Activated naive CD4-positive, alpha-beta T cell treated with anti-CD3 and anti-CD28 coated beads, Interleukin-2, amount 10 ng/mL, durations not matched to agents 7 days and 5 days (primary cell): ENCODE measurements around the gene RASD2.

Experiments used
- CTCF ChIA-PET: fragments of 350-600 bp; sonication (Branson Sonifier 250); formaldehyde crosslinking; loops from one replicate; lab custom pipeline; 2021; ENCODE audit warnings: antibody characterized with exemption; lab: Charles Lee
- DNase-seq: peaks from one replicate; pipeline ENCODE4 v3.0.0-alpha.2; 2020
- H3K27ac Mint-ChIP-seq: one replicate; pipeline ENCODE4 v1.8.0; 2021; ENCODE audit warnings: mild to moderate bottlenecking, moderate library complexity, mixed read lengths
- H3K27me3 Mint-ChIP-seq: one replicate; pipeline ENCODE4 v1.8.0; 2021; ENCODE audit warnings: mild to moderate bottlenecking, mixed read lengths
- H3K36me3 Mint-ChIP-seq: one replicate; pipeline ENCODE4 v1.8.0; 2021; ENCODE audit warnings: mixed read lengths
- H3K4me1 Mint-ChIP-seq: one replicate; pipeline ENCODE4 v1.8.0; 2021; ENCODE audit warnings: mixed read lengths
- H3K4me3 Mint-ChIP-seq: one replicate; pipeline ENCODE4 v1.8.0; 2021; ENCODE audit warnings: mild to moderate bottlenecking, moderate library complexity, mixed read lengths
- H3K9me3 Mint-ChIP-seq: one replicate; pipeline ENCODE4 v1.8.0; 2021; ENCODE audit warnings: mixed read lengths

RASD2 gene

DNA sequence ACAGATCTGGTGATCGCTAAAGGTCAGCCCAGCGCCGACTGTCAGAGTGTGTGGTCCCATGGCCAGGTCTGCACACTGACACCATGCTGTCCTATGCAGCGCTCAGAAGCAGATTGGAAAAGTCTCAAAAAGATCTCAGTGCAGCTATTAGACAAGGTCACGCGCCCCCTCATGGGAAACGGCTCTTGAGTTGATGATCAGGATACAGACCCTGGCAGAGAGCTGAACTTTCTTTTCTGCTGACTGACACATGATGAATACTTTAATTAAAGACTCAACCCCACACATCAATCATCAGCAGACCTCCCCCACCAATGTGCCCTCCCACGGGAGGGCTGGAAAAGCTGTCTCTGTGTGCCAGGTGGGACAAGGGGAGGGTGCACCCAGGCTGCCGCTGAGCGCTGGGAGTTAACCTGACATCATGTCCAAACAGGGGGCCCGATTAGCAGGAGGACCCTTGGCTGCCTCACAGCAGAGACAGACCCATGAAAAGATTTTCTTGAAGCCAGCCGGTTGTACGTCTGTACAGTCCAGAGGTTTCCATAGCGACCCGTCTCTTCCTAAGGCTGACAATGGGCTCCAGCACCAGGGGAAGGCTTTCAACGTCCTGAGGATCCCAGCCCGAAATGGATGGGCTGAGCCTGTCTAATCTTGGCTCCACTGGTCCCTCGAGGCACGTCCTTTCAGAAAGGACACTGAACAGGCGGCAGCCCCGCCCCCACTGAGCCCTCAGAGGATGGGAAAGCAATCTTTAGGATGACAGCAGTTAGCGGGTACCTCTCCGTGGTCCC lies 26.9 kb downstream of the RASD2 start:
- peaks cover 7% of the 10 kb centered on the region for H3K27me3 Mint-ChIP-seq
- no peaks in the 10 kb centered on the region for H3K36me3 Mint-ChIP-seq
- no peak overlapping the region for H3K4me3 Mint-ChIP-seq
- H3K27ac Mint-ChIP-seq, result no peak overlapping the region
- CTCF ChIA-PET, result no interaction called here
- no peak for DNase-seq
- no peaks in the 10 kb centered on the region for H3K4me1 Mint-ChIP-seq
- no peaks in the 10 kb centered on the region for H3K9me3 Mint-ChIP-seq

DNA sequence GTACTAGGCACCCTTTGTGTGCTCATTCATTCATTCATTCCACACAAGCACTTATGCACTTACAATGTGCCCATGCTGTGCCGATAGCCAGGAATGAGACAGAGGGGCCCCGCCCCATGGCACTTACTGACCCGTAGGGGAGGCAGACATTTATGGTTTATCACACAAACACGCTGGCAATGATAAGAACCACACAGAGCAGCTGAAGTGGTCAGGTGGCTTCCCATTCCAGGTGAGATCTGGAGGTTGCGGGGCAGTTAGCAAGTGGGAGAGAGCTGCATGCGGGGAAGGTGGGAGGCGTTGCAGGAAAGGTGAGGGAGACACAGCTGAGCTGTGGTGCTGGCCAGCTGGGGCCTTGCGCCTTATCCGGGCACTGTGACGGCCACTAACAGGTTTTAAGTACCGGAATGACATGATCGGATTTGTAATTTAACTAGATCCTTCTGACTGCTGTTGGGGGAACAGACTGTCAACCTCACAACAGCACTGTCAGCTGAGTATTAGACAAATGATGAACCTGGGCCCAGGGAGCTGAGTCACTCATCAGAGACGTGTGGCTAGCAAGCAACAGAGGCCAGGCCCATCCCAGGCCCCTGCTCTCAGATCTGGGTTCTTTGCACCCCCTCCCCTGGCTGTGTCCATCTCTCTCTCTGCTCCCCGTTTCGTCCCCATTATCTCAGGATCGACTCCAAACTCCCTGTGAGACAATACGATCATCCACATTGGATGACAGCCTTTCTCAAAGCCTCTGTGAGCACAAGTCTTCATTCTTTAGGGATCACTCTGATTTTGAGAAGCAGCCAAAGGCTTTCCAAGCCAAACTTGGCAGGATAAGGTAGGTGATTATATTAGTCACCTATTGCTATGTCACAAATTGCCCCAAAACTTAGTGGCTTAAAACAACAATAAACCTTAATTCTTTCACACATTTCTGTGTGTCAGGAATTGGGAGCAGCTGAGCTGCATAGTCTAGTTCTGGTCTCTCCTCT lies 28.4 kb downstream of the RASD2 start:
- no peaks in the 10 kb centered on the region for H3K4me1 Mint-ChIP-seq
- no peaks in the 10 kb centered on the region for H3K36me3 Mint-ChIP-seq
- no peak overlapping the region for H3K27ac Mint-ChIP-seq
- DNase-seq, result no peak
- H3K9me3 Mint-ChIP-seq, result no peaks in the 10 kb centered on the region
- H3K27me3 Mint-ChIP-seq, result peaks cover 5% of the 10 kb centered on the region
- CTCF ChIA-PET, result no interaction called here
- H3K4me3 Mint-ChIP-seq, result no peak overlapping the region

DNA sequence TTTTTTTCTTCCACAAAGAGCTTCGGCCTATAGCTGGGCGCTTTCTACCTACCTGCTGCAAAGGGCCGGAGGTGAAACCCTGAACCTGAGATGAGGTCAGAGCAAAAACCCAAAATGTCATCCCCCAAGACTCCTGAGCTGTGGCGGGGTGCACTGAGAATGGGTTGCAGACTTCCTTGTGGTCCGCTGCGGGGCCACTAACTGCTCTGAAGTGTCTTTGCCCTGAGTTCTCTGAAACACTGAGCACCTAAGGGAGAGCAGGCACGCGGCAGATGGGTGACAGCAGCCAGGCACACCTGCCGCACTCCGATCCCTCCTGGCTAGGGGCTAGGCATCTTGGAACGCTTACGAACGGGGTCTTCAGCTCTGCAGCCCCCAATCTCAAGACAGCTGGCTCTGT lies 29.3 kb downstream of the RASD2 start:
- DNase-seq, result no peak
- Mint-ChIP-seq H3K36me3 (no peaks in the 10 kb centered on the region), H3K4me3 (no peak overlapping the region), H3K4me1 (no peaks in the 10 kb centered on the region), H3K9me3 (no peaks in the 10 kb centered on the region), H3K27me3 (peaks cover 13% of the 10 kb centered on the region), H3K27ac (no peak overlapping the region)
- CTCF ChIA-PET, result no interaction called here

GRCh38 chr22:35570686-35571194 lies 30.1 kb downstream of the RASD2 start:
- CTCF ChIA-PET, result no interaction called here
- no peaks in the 10 kb centered on the region for H3K36me3 Mint-ChIP-seq
- peaks cover 21% of the 10 kb centered on the region for H3K27me3 Mint-ChIP-seq
- H3K4me3 Mint-ChIP-seq, result no peak overlapping the region
- DNase-seq, result no peak
- no peaks in the 10 kb centered on the region for H3K9me3 Mint-ChIP-seq
- no peaks in the 10 kb centered on the region for H3K4me1 Mint-ChIP-seq
- H3K27ac Mint-ChIP-seq, result no peak overlapping the region

GRCh38 chr22:35572556-35572955 lies 31.9 kb downstream of the RASD2 start:
- no peaks in the 10 kb centered on the region for H3K4me1 Mint-ChIP-seq
- no peak overlapping the region for H3K27ac Mint-ChIP-seq
- no peak for DNase-seq
- CTCF ChIA-PET, result interaction anchor here (1.0 kb wide), 1 partner anchor 8 kb away, joined by 3 read pairs; no protein-coding TSS in a partner anchor
- H3K27me3 Mint-ChIP-seq, result peaks cover 32% of the 10 kb centered on the region
- no peaks in the 10 kb centered on the region for H3K36me3 Mint-ChIP-seq
- no peak overlapping the region for H3K4me3 Mint-ChIP-seq
- no peaks in the 10 kb centered on the region for H3K9me3 Mint-ChIP-seq

GRCh38 chr22:35575116-35575748 lies 34.6 kb downstream of the RASD2 start:
- H3K4me3 Mint-ChIP-seq, result no peak overlapping the region
- no peaks in the 10 kb centered on the region for H3K36me3 Mint-ChIP-seq
- H3K27me3 Mint-ChIP-seq, result peaks cover 32% of the 10 kb centered on the region
- DNase-seq, result peak; percentile 24
- H3K4me1 Mint-ChIP-seq, result no peaks in the 10 kb centered on the region
- H3K27ac Mint-ChIP-seq, result no peak overlapping the region
- CTCF ChIA-PET, result interaction anchor here (1.4 to 1.5 kb wide), 2 partner anchors 145 to 224 kb away, joined by 3 read pairs; no protein-coding TSS in a partner anchor
- H3K9me3 Mint-ChIP-seq, result no peaks in the 10 kb centered on the region

DNA sequence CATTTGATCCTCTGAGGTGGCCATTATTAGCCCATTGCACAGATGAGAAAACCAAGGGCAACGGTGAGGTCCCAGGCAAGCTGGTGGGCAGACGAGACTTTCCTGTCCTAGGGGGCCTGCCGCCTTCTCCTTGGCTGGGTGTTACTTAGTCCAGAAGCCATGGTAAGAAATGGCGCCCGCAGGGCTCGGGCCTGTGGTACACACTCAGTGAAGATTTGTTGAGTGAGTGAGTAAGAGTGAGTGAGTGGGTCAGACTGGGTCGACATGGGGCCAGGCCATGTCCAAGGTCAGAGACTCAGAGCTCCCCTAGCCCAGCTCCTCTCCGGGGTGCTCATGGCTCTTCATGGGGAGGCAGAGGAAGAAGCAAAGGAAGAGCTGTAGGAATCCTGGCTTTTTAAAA lies 36.0 kb downstream of the RASD2 start:
- Mint-ChIP-seq H3K27me3 (peaks cover 32% of the 10 kb centered on the region), H3K36me3 (no peaks in the 10 kb centered on the region), H3K4me3 (no peak overlapping the region), H3K4me1 (no peaks in the 10 kb centered on the region), H3K27ac (no peak overlapping the region), H3K9me3 (no peaks in the 10 kb centered on the region)
- DNase-seq, result no peak
- CTCF ChIA-PET, result no interaction called here

DNA sequence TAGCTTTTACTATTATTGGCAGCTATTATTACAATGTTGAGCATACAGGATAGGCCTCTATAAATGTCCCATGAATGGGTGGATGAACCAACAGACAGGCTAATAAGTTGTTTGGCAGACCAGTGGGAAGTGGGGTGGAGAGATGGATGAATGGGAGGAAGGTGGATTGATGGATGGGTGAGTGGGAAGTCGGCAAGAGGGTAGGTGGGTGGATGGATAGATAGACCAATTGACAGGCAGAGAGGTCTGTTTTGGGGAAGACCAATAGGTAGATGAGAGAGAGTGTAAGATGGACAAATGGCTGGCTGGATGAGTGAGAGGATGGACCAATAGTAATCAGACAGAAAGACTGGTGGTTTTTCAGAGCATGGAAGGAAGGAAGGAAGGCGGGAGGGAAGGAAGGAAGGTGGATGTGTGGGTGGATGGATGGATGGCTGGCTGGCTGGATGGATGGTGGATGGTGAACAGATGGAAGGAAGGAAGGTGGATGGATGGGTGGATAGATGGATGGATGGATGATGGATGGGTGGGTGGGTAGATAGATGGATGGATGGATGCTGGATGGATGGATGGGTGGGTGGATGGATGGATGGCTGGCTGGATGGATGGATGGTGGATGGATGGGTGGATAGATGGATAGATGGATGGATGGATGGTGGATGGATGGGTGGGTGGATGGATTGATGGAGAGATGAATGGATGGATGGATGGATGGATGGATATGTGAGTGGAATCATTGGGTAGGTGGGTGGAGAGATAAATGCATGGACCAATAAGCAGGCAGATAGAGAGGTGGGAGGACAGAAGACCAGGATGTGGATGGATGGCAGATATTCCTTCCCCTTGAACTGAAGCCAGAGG lies 37.4 kb downstream of the RASD2 start:
- Mint-ChIP-seq H3K36me3 (no peaks in the 10 kb centered on the region), H3K27me3 (peaks cover 33% of the 10 kb centered on the region), H3K4me1 (no peaks in the 10 kb centered on the region), H3K9me3 (no peaks in the 10 kb centered on the region), H3K27ac (no peak overlapping the region), H3K4me3 (no peak overlapping the region)
- no peak for DNase-seq
- CTCF ChIA-PET, result no interaction called here

DNA sequence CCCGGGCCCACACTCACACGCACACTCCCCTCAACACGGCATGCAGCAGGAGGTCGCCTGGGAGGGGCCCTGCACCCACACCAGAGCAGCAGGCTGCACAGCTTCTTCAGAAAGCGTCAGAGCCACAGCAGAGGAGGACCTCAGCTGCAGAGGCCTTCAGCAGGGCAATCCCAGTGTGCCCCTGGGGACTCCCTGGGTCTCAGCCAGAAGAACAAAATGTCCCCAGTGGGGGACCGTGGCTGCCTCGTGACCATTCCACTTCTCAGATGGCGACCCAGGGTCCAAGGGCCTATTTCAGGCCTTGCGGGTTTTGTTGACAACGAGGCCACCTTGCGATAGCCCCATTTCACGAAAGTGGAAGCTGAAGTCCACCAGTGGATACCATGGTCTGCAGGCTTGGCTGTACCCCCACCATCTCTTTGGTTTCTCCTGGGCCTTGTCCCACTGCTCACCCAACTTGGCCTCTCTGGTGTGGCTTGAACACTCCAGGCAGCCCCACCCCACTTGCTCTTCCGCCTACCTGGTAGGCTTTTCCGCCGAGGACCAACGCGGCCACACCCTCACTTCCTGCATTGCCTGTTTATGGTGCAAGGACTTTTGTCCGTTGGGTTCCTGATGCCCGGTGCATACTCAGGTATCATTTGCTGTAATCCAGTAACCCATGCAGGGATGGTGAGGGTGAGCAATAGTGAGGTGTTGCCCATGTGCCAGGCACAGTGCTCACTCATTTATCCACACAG lies 38.4 kb downstream of the RASD2 start:
- H3K27ac Mint-ChIP-seq, result no peak overlapping the region
- no peaks in the 10 kb centered on the region for H3K4me1 Mint-ChIP-seq
- DNase-seq, result no peak
- peaks cover 33% of the 10 kb centered on the region for H3K27me3 Mint-ChIP-seq
- no peaks in the 10 kb centered on the region for H3K36me3 Mint-ChIP-seq
- no peaks in the 10 kb centered on the region for H3K9me3 Mint-ChIP-seq
- no peak overlapping the region for H3K4me3 Mint-ChIP-seq
- CTCF ChIA-PET, result no interaction called here

DNA sequence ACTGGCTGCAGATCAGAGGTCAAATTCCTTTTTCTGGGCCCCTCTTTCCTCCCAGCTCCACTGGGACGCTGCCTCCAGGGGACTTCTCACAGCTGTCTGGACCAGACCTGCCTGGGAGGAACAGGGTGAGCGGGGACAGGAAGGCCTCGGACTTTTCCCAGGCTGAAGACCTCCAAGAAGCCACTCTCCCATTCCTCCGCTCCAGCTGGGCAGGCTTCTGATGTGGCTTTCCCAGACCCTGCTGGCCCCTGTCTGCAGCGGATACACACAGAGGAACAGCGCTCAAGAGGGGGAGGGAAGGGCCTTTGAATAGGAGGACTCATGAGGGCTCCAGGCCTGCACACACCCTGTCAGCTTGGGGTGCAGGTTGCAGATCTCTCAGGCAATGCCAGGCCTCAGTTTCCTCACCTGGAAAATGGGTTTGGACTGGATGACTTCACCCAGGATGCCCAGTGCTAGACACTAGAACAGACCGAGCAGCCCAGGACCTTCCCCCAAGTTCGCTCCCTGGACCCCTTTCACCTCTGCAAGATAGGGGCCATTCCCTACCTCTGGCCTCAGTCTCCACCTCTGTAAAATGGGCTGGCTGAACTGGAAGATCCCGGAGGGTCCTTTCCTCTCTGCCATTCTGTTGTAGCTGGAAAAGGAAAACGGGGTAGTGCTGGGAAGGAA lies 39.9 kb downstream of the RASD2 start:
- Mint-ChIP-seq H3K27me3 (peaks cover 20% of the 10 kb centered on the region), H3K27ac (no peak overlapping the region), H3K36me3 (no peaks in the 10 kb centered on the region), H3K4me1 (no peaks in the 10 kb centered on the region), H3K4me3 (no peak overlapping the region), H3K9me3 (no peaks in the 10 kb centered on the region)
- DNase-seq, result no peak
- CTCF ChIA-PET, result interaction anchor here (4.0 to 4.1 kb wide), 2 partner anchors 149 to 230 kb away, joined by 19 to 23 read pairs; no protein-coding TSS in a partner anchor

DNA sequence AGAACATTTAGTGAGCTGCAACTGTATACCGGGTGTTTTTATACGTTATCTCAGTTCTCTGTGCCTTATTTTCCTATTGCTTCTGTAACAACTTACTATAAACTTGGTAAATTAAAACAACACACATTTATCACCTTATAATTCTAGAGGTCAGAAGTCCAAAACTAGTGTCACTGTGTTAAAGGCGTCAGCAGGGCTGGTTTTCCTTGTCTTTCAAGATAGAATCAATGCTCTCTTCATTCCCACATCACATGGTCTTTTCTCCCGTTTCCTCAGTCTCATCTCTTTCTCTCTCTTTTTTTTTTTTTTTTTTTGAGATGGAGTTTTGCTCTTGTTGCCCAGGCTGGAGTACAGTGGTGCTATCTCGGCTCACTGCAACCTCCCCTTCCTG lies 40.4 kb downstream of the RASD2 start:
- Mint-ChIP-seq H3K9me3 (no peaks in the 10 kb centered on the region), H3K4me1 (no peaks in the 10 kb centered on the region), H3K4me3 (no peak overlapping the region), H3K27ac (no peak overlapping the region), H3K27me3 (peaks cover 14% of the 10 kb centered on the region), H3K36me3 (no peaks in the 10 kb centered on the region)
- DNase-seq, result no peak
- CTCF ChIA-PET, result interaction anchor here (4.0 to 4.1 kb wide), 2 partner anchors 150 to 231 kb away, joined by 19 to 23 read pairs; no protein-coding TSS in a partner anchor

- no peak overlapping the region for H3K4me3 Mint-ChIP-seq
- no peak for DNase-seq
- no peaks in the 10 kb centered on the region for H3K9me3 Mint-ChIP-seq
- no peak overlapping the region for H3K27ac Mint-ChIP-seq
- H3K27me3 Mint-ChIP-seq, result peaks cover 6% of the 10 kb centered on the region
- CTCF ChIA-PET, result interaction anchor here (0.7 to 4.1 kb wide), 8 partner anchors 10 to 232 kb away, joined by 3 to 23 read pairs (median 4); no protein-coding TSS in a partner anchor
- no peaks in the 10 kb centered on the region for H3K4me1 Mint-ChIP-seq
- no peaks in the 10 kb centered on the region for H3K36me3 Mint-ChIP-seq
Observed at GRCh38 chr22:35582218-35582860, 41.7 kb downstream of the RASD2 start.
